Large intestine (tissue), 3 donors: ENCODE results near the gene BGLAP. TPM values are rescaled to one million over a fixed set of nuclear protein-coding genes. Genes with fewer than 3 reads are reported as not detected.

ENCODE experiments used
- DNase-seq, 2 donors: peaks; one replicate each; pipeline versions ENCODE4 v3.0.0 to v3.0.0-alpha.2; 2013
- H3K27ac ChIP-seq: one replicate; pipeline ENCODE4 v1.5.1; 2013; ENCODE audit warnings: low read length
- H3K27me3 ChIP-seq: 2 replicates; pipeline ENCODE4 v1.6.1; 2013; ENCODE audit warnings: low read length; ENCODE audit not compliant: control insufficient read depth, insufficient read depth
- H3K36me3 ChIP-seq: 2 replicates; pipeline ENCODE4 v1.6.1; 2013; ENCODE audit warnings: low read length; ENCODE audit not compliant: control insufficient read depth, insufficient read depth
- H3K4me1 ChIP-seq: one replicate; pipeline ENCODE4 v1.6.1; 2013; ENCODE audit warnings: low read length; ENCODE audit not compliant: control insufficient read depth, insufficient read depth
- H3K4me3 ChIP-seq: one replicate; pipeline ENCODE4 v1.5.1; 2013; ENCODE audit warnings: low read length
- H3K9me3 ChIP-seq: one replicate; pipeline ENCODE4 v1.6.1; 2013; ENCODE audit warnings: mild to moderate bottlenecking, low read depth, low read length, moderate library complexity; ENCODE audit not compliant: control insufficient read depth
- WGBS: methylation state at CpG from one replicate; pipeline ENCODE4 v1.1.5; 2013; ENCODE audit warnings: low lambda C conversion rate; ENCODE audit not compliant: insufficient coverage; 5-methylcytosine and 5-hydroxymethylcytosine counted together
- polyA plus RNA-seq: library from polyadenylated mRNA; unstranded; fragments of 120-200 nt; gene quantifications from one replicate; pipeline ENCODE4 v1.2.1, GENCODE V29; 2013

The BGLAP gene
- polyA plus RNA-seq, 1 donor = 5.8 TPM

DNA sequence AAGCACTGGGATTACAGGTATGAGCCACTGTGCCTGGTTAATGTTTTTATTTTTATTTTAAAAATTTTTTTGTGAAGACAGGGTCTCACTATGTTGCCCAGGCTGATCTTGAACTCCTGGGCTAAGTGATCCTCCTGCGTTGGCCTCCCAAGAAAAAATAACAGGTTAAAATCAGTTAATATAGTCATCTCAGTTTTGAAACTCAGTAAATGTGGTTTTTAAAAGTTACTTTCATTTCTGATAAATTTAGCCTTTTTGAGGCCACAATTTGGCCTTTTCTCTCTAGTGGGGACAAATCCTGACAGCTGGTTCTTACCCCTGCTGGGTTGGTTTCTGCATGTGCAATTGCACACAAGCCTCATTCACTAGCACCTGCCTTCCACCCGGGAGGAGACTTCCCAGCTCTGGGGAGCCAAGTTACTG lies 15.9 kb upstream of the BGLAP start:
- DNase-seq = no peak
- Histone ChIP-seq H3K4me1 (no peaks in the 10 kb centered on the region), H3K36me3 (peaks cover 59% of the 10 kb centered on the region), H3K27me3 (no peaks in the 10 kb centered on the region), H3K4me3 (no peak overlapping the region), H3K27ac (no peak overlapping the region), H3K9me3 (no peaks in the 10 kb centered on the region)
- WGBS = no CpG with 5 or more reads among the region's 2 CpGs

DNA sequence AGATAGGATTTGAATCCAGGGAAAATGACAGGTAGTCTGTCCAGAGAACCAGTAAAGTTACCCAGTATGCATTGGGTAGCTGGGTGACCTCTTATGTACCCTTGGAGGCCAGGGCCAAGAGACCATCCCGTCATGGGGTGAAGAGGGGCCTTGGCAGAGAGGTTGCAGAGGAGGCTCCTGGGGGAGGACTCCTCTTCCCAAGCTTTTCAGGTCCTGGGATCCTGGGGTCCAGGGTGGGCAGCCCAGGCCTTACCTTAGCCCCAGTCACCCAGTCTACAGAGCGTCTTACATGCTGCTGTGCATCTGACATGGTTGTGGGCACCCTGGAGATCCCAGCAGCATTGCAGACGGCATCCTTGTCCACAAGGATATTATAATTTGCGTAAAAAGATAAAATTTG lies 15.2 kb upstream of the BGLAP start:
- Histone ChIP-seq H3K4me1 (no peaks in the 10 kb centered on the region), H3K4me3 (no peak overlapping the region), H3K36me3 (peaks cover 54% of the 10 kb centered on the region), H3K27ac (no peak overlapping the region), H3K27me3 (no peaks in the 10 kb centered on the region), H3K9me3 (no peaks in the 10 kb centered on the region)
- no CpG with 5 or more reads among the region's 4 CpGs for WGBS
- no peak for DNase-seq

DNA sequence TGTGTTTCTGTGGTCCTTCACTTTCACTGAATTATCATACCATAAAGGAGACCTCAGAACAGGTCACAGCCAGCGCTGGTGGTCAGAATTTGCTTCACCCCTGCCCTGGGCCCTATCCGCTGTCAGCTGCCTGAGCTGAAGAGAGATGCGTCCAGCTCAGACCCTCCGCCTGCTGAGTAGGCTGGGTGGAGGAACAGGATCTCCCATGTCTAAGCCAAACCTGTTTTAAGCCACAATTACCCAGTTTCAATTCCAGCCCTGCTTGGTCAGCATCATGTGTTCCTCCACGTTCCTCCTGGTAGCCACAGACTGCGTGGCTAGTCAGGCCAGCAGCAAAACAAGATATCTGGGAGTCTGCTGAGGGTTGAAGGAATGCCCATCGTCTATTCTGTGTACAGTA lies 13.5 kb upstream of the BGLAP start:
- peaks cover 46% of the 10 kb centered on the region for H3K36me3 ChIP-seq
- WGBS = no CpG with 5 or more reads among the region's 7 CpGs

DNA sequence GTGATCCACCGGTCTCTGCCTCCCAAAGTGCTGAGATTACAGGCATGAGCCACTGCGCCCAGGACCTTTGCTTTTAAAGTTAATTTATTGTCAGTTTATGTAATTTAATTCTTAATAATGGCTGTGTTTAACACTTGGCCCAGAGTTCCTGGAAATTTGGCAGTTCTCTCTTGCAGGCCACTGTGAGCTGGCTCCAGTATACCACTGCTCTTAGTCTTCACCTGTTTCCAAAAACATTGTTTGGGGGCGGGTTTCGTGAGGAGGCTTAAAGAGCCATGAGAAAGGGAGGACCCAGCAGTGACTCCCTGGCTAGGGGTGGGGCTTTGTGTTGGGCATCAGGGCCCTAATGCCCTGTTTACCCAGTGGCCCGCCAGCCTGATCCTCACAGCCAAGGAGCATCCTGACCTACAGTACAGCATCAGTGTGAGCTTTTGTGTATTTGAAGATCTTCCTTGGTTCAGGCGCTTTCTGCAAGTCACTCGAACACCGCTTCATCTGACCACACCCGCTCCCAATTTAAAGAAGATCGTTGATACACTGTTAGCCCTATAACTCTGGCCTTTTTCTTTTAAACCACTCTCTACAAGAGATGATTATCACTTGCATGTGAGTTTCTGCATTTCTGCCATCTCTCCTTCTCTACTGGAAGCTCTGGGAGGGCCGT lies 12.0 kb upstream of the BGLAP start:
- 96% methylated on average over 4 of the region's 11 CpGs for WGBS
- Histone ChIP-seq H3K27ac (no peak overlapping the region), H3K9me3 (no peaks in the 10 kb centered on the region), H3K4me1 (peaks cover 3% of the 10 kb centered on the region), H3K4me3 (no peak overlapping the region), H3K36me3 (peaks cover 49% of the 10 kb centered on the region), H3K27me3 (no peaks in the 10 kb centered on the region)
- no peak for DNase-seq

More for the DNA sequence above, 13.5 kb upstream of the BGLAP start:
- H3K27me3 ChIP-seq = no peaks in the 10 kb centered on the region
- no peak for DNase-seq
- H3K4me3 ChIP-seq = no peak overlapping the region
- no peak overlapping the region for H3K27ac ChIP-seq
- peaks cover 3% of the 10 kb centered on the region for H3K4me1 ChIP-seq
- no peaks in the 10 kb centered on the region for H3K9me3 ChIP-seq

DNA sequence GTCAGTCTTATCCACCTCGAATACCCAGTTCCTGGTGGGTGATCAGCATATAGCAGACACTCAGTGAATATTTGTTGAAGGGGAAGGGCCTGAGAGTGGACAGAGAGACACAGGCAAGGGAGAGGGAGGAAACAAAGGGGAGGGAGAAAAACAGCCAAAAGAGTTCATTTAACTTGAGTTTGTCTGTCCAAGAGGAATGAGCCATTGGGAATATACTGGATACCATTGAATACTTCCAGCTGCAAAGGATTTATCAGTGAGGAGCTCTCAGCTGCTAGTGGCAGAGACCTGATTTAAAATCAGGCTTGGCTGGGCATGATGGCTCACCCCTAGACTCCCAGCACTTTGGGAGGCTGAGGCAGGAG lies 11.5 kb upstream of the BGLAP start:
- DNase-seq = no peak
- WGBS = no CpG with 5 or more reads among the region's 1 CpG
- Histone ChIP-seq H3K27ac (no peak overlapping the region), H3K27me3 (no peaks in the 10 kb centered on the region), H3K9me3 (no peaks in the 10 kb centered on the region), H3K36me3 (peaks cover 49% of the 10 kb centered on the region), H3K4me1 (peaks cover 3% of the 10 kb centered on the region), H3K4me3 (no peak overlapping the region)

DNA sequence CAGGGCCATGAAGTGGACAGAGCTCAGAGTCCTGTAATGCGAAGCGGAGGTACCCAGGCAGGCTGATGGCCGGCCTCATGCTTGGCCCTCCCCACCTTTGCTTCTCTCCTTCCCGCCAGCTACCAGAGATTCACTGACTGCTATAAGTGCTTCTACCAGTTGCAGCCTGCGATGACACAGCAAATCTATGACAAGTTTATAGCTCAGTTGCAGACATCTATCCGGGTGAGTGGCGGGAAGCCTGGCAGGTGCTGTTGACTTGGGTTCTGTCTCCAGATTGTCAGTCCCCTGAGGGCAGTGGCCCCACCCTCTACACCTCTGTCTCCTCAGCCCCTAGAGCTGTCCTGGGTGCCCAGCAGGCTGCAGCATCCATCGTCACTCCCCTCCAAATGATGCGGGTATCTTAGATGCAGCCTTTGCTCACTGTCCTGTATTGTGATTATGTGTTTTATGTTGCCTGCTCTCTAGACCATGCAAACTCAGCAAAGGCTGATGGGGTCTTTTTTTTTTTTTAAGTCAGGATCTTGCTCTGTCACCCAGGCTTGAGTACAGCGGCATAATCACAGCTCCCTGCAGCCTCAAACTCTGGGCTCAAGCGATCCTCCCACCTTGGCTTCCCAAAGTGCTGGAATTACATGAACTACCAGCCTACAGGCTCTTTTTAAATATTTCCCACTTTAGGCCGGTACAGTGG lies 9.6 kb upstream of the BGLAP start:
- H3K4me1 ChIP-seq = peaks cover 3% of the 10 kb centered on the region
- no CpG with 5 or more reads among the region's 12 CpGs for WGBS
- no peak for DNase-seq
- no peaks in the 10 kb centered on the region for H3K9me3 ChIP-seq
- no peak overlapping the region for H3K27ac ChIP-seq
- H3K27me3 ChIP-seq = no peaks in the 10 kb centered on the region
- peaks cover 53% of the 10 kb centered on the region for H3K36me3 ChIP-seq
- H3K4me3 ChIP-seq = no peak overlapping the region

DNA sequence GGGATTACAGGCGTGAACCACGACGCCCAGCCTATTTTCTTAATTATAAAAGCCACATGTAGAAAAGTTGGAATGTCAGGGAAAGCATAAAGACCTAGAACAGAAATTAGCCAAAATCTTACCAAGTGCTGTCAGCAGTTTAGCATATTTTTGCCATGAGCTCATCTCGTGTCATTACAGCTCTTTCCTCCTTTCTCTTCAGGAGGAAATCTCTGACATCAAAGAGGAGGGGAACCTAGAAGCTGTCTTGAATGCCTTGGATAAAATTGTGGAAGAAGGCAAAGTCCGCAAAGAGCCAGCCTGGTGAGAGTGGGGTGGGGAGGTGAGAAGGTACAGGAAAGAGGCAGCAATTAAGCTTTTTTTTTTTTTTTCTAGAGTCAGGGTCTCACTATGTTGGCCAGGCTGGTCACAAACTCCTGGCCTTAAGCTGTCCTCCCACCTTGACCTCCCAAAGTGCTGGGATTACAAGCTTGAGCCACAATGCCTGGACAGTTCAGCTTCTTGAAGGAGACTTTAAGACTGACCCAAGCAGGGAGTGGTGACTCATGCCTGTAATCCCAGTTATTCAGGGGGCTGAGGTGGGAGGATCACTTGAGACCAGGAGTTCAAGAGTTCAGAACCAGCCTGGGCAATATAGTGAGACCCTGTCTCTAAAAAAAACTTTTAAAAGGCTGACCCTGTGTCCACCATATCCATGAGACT lies 8.4 kb upstream of the BGLAP start:
- DNase-seq = peak; percentile 35 to 67
- Histone ChIP-seq H3K27me3 (no peaks in the 10 kb centered on the region), H3K36me3 (peaks cover 60% of the 10 kb centered on the region), H3K27ac (no peak overlapping the region), H3K4me3 (no peak overlapping the region), H3K4me1 (peaks cover 3% of the 10 kb centered on the region), H3K9me3 (no peaks in the 10 kb centered on the region)
- no CpG with 5 or more reads among the region's 5 CpGs for WGBS

DNA sequence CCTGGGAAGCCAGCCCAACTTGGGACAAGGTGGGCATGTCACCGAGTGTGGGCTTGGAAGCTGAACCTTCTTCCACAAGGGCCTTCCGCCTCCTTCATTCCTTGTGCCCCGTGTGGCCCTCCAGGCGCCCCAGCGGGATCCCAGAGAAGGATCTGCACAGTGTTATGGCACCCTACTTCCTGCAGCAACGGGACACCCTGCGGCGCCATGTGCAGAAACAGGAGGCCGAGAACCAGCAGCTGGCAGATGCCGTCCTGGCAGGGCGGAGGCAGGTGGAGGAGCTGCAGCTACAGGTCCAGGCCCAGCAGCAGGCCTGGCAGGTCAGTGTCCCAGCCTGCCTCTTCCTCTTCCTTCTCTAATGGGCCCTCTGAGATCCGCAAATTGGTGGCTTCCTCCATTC lies 5.8 kb upstream of the BGLAP start:
- no peaks in the 10 kb centered on the region for H3K27me3 ChIP-seq
- no peak for DNase-seq
- H3K4me3 ChIP-seq = no peak overlapping the region
- WGBS = no CpG with 5 or more reads among the region's 12 CpGs
- no peaks in the 10 kb centered on the region for H3K9me3 ChIP-seq
- no peak overlapping the region for H3K27ac ChIP-seq
- H3K4me1 ChIP-seq = peaks cover 3% of the 10 kb centered on the region
- peaks cover 71% of the 10 kb centered on the region for H3K36me3 ChIP-seq

DNA sequence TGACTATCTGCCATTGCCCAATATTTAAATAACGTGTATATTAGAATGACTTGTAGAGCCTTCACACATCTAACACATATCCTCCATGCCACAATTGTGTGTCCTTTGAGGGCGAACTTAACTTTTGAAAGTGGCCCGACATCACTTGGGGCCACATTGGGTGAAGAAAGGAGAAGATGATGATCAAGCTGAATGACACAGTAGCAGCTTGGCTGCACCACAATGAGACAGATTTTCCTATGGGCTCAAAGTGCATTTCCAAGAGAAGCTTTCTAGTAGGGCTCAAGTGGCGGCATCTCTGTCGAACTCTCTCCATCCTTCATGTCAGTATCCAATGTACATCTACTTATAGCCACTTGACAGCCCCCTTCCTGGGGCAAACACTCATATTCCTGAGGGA lies 3.7 kb upstream of the BGLAP start:
- Histone ChIP-seq H3K27ac (no peak overlapping the region), H3K36me3 (peaks cover 78% of the 10 kb centered on the region), H3K9me3 (no peaks in the 10 kb centered on the region), H3K27me3 (no peaks in the 10 kb centered on the region), H3K4me1 (peaks cover 2% of the 10 kb centered on the region), H3K4me3 (no peak overlapping the region)
- no CpG with 5 or more reads among the region's 5 CpGs for WGBS
- no peak for DNase-seq

DNA sequence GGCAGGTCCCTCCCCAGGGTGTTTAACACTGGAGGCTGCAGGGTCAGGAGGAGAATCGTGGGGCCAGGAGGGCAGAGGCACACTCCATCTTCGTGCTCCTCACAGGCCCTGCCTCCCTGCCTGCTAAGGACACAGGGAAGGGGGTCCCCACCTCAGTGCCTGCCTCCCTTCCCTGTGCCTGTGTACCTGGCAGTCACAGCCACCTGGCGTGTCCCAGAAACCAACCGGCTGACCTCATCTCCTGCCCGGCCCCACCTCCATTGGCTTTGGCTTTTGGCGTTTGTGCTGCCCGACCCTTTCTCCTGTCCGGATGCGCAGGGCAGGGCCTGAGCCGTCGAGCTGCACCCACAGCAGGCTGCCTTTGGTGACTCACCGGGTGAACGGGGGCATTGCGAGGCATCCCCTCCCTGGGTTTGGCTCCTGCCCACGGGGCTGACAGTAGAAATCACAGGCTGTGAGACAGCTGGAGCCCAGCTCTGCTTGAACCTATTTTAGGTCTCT lies 623 bp upstream of the BGLAP start:
- Histone ChIP-seq H3K4me1 (peaks cover 4% of the 10 kb centered on the region), H3K9me3 (no peaks in the 10 kb centered on the region), H3K27ac (no peak overlapping the region), H3K27me3 (peaks cover 20% of the 10 kb centered on the region), H3K4me3 (no peak overlapping the region), H3K36me3 (peaks cover 60% of the 10 kb centered on the region)
- DNase-seq = no peak
- WGBS = no CpG with 5 or more reads among the region's 15 CpGs
